GM10266 (cell line): ENCODE measurements around the gene BLOC1S3.

Experiments used
- DNase-seq: peaks from one replicate; pipeline ENCODE4 v3.0.0; 2012; ENCODE audit errors: extremely low spot score
- TF ChIP-seq, protein P1 (sequence below): IDR thresholded peaks from 2 replicates; pipeline ENCODE4 v1.5.1; 2012; ENCODE audit warnings: mild to moderate bottlenecking, low read depth; ENCODE audit not compliant: control insufficient read depth, insufficient read depth; ENCODE audit errors: missing control alignments

The BLOC1S3 gene

GRCh38 chr19:45141203-45141900 lies 37.2 kb upstream of the BLOC1S3 start:
- TF ChIP-seq, protein P1, sequence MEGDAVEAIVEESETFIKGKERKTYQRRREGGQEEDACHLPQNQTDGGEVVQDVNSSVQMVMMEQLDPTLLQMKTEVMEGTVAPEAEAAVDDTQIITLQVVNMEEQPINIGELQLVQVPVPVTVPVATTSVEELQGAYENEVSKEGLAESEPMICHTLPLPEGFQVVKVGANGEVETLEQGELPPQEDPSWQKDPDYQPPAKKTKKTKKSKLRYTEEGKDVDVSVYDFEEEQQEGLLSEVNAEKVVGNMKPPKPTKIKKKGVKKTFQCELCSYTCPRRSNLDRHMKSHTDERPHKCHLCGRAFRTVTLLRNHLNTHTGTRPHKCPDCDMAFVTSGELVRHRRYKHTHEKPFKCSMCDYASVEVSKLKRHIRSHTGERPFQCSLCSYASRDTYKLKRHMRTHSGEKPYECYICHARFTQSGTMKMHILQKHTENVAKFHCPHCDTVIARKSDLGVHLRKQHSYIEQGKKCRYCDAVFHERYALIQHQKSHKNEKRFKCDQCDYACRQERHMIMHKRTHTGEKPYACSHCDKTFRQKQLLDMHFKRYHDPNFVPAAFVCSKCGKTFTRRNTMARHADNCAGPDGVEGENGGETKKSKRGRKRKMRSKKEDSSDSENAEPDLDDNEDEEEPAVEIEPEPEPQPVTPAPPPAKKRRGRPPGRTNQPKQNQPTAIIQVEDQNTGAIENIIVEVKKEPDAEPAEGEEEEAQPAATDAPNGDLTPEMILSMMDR, result no peak

DNA sequence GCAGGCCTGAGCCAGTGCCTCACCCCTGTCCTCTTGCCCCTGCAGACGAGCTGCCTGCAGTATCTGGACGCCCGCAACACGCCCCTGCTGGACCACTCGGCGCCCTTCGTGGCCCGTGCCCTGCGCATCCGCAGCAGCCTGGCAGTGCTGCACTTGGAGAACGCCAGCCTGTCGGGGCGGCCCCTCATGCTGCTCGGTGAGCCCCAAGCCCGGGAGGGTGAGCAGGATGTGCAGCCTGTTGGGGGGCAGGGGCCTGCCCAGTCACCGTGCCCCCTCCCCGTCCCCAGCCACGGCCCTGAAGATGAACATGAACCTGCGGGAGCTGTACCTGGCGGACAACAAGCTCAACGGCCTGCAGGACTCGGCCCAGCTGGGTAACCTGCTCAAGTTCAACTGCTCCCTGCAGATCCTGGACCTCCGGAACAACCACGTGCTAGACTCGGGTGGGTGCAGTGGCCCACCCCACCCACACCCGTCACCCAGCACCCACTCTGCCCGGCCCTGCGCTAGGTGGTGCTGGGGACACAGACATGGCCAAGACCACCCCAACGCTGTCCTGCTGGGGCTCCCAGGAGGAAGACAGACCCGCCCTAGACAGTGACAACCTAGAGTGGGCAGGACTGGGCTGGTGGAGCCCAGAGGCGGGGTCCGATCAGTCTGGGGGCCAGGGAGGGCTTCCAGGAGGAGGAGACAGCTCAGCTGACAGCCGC lies 36.4 kb upstream of the BLOC1S3 start:
- no peak for DNase-seq
- TF ChIP-seq, protein P1, result no peak

More at GRCh38 chr19:45141203-45141900, 37.2 kb upstream of the BLOC1S3 start:
- DNase-seq, result no peak

DNA sequence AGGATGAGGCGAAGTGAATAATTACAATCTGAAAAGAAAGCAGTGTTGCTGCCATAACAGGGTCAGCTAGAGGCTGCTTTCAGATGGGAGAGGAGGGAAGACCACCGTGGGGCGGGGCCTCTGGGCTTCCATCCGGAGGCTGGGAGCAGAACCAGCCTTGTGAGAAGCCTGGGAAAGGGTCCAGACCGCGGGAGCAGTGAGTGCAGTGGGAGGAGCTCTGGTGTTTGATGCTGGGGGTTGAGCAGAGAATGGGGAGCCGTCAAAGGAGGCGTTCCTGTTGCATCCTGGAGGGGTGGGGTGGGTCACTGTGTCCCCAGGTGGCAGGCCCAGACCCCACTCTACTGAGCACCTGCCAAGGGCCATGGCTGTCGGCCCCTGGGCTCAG lies 35.9 kb upstream of the BLOC1S3 start:
- DNase-seq, result no peak
- TF ChIP-seq, protein P1, result no peak

- DNase-seq, result peak; percentile 17
- TF ChIP-seq, protein P1, result no peak
Observed at GRCh38 chr19:45144431-45145269, 33.9 kb upstream of the BLOC1S3 start.

GRCh38 chr19:45145270-45146189 lies 33.1 kb upstream of the BLOC1S3 start:
- TF ChIP-seq, protein P1, result no peak
- DNase-seq, result peak; percentile 21

DNA sequence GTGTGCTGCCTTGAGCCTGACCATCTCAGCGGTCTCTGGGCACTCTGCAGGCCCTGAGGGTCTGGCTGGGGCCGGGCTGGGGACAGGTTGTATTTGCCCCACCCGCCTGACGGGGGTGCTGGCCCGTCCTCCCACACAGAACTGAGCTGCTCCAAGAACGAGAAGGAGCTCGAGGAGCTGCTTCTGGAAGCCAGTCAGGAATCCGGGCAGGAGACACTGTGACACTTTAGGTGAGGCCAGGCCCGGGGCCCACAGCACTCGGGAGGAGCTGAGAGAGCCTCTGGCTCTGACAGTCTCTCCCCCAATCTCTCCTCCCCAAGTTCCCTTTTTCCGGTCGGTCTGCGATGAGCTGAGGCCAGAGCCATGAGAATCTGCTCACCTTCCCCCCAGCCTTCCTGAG lies 32.3 kb upstream of the BLOC1S3 start:
- peak; percentile 25 for DNase-seq
- TF ChIP-seq, protein P1, result no peak
